GM19238 (cell line): ENCODE results near the gene SALL4.
A peak's percentile ranks its signal among the peaks of the same experiment; 100 is the strongest.
"Not testable (repeated sequence)": the region's sequence is repeated elsewhere in the genome, so short reads cannot be mapped to it uniquely, and the experiment has no call there.

ENCODE experiments used
- DNase-seq: peaks from one replicate; pipeline ENCODE4 v3.0.0; 2011; ENCODE audit warnings: low spot score; ENCODE audit not compliant: insufficient read length

SALL4 gene

GRCh38 chr20:51801823-51802123 lies 548 bp downstream of the SALL4 start:
- no peak for DNase-seq

DNA sequence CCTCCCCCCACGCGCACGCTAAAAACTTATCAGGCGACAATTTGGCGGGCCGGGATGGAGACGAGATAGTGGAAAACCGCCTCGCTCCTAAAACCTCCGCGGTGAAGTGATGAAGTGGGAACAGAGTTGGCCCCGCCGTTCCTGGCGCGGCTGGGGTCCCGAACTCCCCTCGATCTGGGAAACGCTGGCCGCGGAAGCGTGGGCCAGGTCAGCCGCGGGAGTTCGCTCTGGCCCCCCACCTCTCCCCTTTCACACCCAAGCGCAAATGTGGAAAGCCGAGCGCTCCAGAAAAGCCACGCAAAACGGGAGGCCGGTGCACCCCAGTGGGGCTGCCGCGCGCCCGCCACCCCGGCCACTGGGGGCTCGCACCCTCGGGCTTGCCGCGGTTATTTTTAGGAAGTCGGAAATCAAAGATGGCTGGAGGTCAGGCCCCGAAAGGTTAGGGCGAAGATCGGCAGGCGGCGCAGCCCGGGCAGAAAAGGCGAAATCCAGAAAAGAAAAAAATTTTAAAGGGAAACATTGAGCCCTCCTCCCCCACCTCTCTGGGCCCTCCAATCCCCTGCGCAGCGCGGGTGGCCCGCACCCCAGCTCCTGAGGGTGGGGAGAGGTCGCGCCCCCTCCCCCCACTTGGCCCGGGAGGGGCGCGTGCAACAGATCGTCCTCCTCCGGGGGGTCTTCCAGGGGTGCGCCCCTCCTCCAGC lies 1.0 kb downstream of the SALL4 start:
- no peak for DNase-seq

GRCh38 chr20:51800872-51801121 lies 1.5 kb downstream of the SALL4 start:
- DNase-seq: no peak

DNA sequence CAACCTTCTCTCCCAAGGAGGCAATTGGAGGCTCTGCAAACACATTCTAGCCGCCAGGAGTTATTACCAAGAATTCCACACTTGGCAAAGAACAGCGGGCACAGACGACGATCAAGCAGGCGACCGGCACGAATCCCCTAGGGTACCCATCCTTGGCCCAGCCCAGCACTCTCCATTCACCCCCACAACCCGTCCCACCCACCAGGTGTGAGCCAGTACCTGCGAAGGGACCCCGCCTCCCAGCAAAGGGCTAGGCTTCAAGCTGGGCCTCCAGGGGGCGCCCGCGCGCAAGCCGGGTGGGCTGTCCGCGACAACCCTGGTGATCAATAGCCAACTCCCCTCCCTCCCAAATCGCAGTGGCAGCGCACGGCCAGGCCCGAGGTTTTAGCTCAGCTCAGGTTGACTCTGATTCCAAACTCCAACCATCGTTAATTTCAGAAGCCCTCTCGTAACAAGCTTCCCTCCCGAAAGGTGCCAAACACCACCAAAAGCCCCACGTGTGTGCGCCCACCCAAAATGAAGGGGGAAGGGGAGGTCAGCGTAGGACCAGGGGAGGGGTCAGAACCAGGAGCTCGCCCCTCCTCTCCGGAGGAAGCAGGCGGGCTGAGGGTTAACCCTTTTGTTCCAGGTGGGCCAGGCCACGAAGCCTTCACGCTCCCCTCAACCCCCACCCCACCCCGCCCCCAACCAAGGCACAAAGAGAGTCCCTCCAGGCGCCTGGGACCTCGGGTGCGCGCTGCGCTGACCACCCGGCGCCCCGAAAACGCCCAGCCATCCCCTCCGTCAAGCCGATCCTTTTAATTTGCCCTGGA lies 2.1 kb downstream of the SALL4 start:
- peak; percentile 49 for DNase-seq

DNA sequence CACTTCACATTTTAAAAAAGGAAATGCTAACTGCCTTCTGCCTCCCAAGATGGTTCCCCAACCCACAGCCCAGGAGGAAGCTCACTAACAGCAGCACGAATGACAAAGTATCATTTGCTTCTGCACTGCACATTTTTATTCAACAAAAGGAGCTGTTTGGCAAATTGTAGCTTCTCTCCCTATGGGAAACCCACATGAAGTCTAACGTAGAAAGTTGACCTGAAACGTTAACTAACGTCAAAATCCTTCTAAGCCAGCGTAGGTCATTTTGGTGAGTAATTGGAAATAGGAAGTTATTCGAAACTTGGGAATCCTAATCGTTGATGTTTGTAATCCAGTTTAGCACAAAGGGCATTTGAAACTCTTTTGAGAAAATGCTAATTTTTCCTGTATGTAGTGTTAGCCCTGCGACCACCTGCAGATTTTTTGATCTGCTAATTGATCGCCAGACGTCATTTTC lies 2.9 kb downstream of the SALL4 start:
- no peak for DNase-seq

DNA sequence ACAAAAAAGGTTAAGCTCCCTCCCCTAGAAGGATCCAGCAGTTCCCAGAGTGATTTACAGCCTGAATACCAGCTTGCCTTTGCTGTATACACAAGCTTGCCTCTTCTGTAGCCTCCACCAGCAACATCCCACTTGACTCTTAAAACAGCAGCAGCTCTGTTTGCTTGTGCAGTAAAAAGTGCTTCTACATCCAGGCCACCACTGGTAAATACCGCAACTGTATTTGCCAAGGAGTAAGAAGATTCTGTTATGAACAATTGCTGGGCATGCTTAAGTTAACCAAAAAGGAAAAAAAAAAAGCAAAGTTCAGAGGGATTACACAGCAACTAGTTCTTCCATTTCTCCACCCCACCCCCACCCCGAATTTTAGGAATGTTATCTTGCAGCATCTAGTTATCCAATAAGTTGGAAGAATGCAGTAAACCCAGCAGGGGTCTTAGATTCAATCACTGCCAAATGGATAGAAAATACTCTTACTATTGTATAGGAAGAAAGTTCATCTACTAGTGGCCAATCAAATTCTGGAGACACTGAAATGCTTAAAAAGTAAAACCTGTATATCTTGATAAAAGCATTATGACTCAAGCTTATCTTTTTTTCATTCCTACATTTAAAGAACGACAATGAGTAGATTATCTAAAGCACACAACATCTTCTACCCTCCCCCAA lies 4.8 kb downstream of the SALL4 start:
- DNase-seq: no peak

- DNase-seq: no peak
Observed at GRCh38 chr20:51796340-51796739, 6.0 kb downstream of the SALL4 start.

- no peak for DNase-seq
Observed at GRCh38 chr20:51792960-51793359, 9.4 kb downstream of the SALL4 start.

DNA sequence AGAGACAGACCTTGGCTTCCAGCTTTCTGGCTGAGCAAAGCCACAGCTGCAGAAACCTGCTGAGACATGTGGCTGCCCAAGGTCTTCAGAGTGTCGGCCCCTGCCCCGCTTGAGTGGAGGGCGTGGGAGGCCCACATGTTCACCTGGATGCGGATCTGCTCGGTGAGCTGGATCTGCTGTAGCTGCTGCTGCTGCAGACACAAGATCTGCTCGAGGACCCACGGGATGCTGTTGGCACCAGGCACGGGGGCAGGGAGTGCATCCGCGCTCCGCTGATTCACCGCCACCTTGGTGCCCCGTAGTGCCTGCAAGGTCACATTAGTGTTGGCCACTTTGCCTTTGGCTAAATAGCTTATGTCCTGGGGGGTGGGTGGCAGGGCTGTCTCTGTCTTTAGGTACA lies 10.7 kb downstream of the SALL4 start:
- DNase-seq: no peak

GRCh38 chr20:51790256-51790655 lies 12.1 kb downstream of the SALL4 start:
- no peak for DNase-seq

DNA sequence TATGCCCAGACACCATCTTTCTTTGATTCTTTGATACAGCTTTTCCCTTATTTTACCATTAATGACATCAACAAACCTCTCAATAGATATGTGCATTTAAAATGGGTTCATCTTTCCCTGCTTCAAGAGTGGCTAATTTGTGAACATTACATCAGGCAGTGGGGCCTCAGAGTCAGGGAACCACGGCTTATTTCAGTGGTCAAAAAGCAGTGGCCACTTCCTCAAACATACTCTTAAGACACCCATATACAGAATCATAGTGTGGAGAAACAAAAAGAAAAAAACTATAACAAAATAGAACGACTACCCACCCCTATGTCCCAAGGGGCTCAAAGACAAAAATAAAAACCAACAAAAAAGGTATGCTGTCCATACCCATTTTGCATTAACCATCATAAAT lies 12.9 kb downstream of the SALL4 start:
- no peak for DNase-seq

- no peak for DNase-seq
Observed at GRCh38 chr20:51788822-51789221, 13.5 kb downstream of the SALL4 start.

DNA sequence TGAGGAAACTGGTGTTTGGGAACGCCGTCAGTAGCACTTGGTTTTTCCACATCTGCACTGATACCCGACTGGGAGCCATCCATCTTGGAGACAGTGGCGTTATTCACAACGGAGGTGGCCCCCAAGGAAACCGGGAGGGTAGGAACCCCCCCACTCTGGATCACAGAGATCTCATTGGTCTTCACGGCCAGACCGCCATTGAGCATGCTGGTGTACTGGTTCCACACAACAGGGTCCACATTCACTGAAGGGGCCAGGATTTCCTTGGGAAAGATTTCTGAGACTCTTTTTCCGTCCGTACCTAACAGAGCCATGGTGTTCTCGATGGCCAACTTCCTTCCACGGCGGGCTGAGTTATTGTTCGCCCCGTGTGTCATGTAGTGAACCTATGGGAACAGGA lies 18.0 kb downstream of the SALL4 start:
- DNase-seq: no peak

DNA sequence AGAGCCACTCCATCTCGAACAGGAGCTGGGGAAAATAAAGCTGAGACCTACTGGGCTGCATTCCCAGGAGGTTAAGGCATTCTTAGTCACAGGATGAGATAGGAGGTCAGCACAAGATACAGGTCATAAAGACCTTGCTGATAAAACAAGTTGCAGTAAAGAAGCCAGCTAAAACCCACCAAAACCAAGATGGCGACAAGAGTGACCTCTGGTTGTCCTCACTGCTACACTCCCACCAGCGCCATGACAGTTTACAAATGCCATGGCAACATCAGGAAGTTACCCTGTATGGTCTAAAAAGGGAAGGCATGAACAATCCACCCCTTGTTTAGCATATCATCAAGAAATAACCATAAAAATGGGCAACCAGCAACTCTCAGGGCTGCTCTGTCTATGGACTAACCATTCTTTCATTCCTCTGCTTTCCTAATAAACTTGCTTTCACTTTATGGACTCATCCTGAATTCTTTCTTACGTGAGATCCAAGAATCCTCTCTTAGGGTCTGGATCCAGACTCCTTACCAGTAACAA lies 24.0 kb downstream of the SALL4 start:
- DNase-seq: not testable (repeated sequence)

DNA sequence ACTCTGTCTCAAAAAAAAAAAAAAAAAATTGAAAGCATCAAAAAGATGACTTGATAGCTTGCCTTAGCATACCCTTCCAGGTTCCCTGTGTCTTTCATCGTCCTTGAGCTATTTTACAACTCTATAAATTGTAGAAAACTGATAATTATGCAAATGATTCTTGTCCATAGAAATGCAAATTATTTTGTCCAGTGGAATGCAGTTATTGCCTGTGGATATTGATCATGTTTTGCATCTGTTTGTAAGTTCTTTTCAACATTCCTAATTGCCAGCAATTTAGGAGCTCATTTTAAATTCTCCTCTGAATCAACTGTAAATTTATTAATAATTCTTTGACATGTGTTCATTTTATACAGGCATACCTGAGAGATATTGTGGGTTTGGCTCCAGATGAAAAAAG lies 27.1 kb downstream of the SALL4 start:
- DNase-seq: no peak

DNA sequence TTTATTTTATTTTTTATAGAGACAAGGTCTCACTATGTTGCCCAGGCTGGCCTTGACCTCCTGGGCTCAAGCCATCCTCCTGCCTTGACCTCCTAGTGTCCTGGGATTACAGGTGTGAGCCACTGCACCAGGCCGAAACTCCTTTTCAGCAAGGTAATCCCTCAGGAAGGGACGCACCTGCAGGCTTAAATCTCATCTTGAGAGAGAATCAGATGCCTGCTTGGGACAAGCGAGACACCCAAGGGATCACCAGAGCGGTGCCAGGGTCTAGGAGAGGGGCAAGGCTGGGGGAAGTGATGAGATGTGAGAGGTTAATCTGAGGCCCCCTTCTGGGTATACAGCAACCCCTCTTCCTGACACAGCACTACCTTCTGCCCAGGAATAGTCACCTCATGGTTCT lies 30.1 kb downstream of the SALL4 start:
- no peak for DNase-seq

- no peak for DNase-seq
Observed at GRCh38 chr20:51769976-51770615, 32.2 kb downstream of the SALL4 start.

GRCh38 chr20:51768759-51769517 lies 33.4 kb downstream of the SALL4 start:
- DNase-seq: no peak

DNA sequence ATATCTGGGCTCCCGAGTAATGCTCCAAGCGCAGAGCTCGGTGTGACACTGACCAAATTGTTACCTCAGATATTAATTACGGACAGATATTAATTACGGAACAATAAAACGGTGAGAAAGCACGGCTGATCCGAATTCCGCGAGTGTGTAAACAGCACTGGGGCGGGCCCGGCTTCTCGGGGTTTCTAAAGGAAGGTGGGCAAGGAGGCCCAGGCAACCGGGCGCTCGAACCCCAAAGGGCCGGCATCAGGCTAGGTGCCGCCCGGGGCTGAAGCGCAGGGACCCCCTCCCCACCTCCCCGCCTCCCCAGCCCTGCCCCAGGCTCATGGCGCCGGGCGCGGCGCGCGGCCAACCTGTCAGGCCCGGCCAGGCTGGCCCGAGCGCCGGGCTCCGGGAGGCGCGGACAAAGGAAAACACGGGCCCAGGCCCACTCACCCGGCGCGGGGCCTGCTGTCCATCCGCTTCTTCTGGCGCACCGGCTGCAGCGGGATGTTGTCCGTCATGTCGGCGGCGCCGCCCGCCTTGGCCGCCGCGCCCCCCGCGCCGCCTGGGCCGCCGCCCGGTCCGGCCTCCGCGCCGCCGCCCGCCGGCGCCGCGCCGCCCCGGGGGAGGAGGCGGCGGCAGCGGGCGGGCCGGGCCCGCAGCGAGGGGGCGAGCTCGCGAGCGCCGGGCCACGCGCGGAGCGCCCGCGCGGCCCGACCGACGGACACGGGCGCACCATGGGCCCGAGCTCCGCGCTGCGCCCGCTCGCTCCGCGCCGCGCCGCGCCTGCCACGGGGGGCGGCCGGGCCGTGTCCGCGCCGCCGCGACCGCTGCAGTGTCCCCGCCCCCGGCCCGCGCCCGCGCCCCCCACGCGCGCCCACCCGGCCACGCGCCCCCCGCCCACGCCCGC lies 34.2 kb downstream of the SALL4 start, which contains the start of gene ATP9A:
Gene ATP9A, minus strand, starts transcription at position 524 of the 892 bp plus-strand sequence. Its CDS starts 21 bp downstream, at position 503.
- DNase-seq: no peak
